T-helper 1 cell treated with Interleukin-12 subunit alpha and Interleukin-12 subunit beta and Interleukin-4 antibody, amounts not matched to agents 30 μg/mL and 1 μg/mL, for 36 hours (primary cell): ENCODE results near the gene LRRK2.

Source experiments
- H3K27ac Mint-ChIP-seq: one replicate; pipeline ENCODE4 v1.8.0; 2021; ENCODE audit warnings: mild to moderate bottlenecking, mixed read lengths
- H3K27me3 Mint-ChIP-seq: one replicate; pipeline ENCODE4 v1.8.0; 2021; ENCODE audit warnings: low read depth, mixed read lengths
- H3K36me3 Mint-ChIP-seq: one replicate; pipeline ENCODE4 v1.8.0; 2021; ENCODE audit warnings: low read depth, mixed read lengths
- H3K4me1 Mint-ChIP-seq: one replicate; pipeline ENCODE4 v1.8.0; 2021; ENCODE audit warnings: low read depth, mixed read lengths
- H3K4me3 Mint-ChIP-seq: one replicate; pipeline ENCODE4 v1.8.0; 2021; ENCODE audit warnings: mild to moderate bottlenecking, moderate library complexity, mixed read lengths
- H3K9me3 Mint-ChIP-seq: one replicate; pipeline ENCODE4 v1.8.0; 2021; ENCODE audit warnings: mixed read lengths

LRRK2 gene

GRCh38 chr12:40300490-40300889 is 75.7 kb downstream of the LRRK2 start:
- no peak overlapping the region for H3K27ac Mint-ChIP-seq
- H3K9me3 Mint-ChIP-seq: no peaks in the 10 kb centered on the region
- H3K4me3 Mint-ChIP-seq: no peak overlapping the region
- H3K36me3 Mint-ChIP-seq: no peaks in the 10 kb centered on the region
- no peaks in the 10 kb centered on the region for H3K4me1 Mint-ChIP-seq
- H3K27me3 Mint-ChIP-seq: peaks cover 6% of the 10 kb centered on the region

GRCh38 chr12:40309001-40309400 is 84.2 kb downstream of the LRRK2 start:
- no peaks in the 10 kb centered on the region for H3K36me3 Mint-ChIP-seq
- H3K4me3 Mint-ChIP-seq: no peak overlapping the region
- no peak overlapping the region for H3K27ac Mint-ChIP-seq
- H3K9me3 Mint-ChIP-seq: no peaks in the 10 kb centered on the region
- H3K4me1 Mint-ChIP-seq: no peaks in the 10 kb centered on the region
- no peaks in the 10 kb centered on the region for H3K27me3 Mint-ChIP-seq

GRCh38 chr12:40310211-40310610 is 85.4 kb downstream of the LRRK2 start:
- Mint-ChIP-seq H3K9me3 (no peaks in the 10 kb centered on the region), H3K36me3 (no peaks in the 10 kb centered on the region), H3K27me3 (no peaks in the 10 kb centered on the region), H3K27ac (no peak overlapping the region), H3K4me1 (no peaks in the 10 kb centered on the region), H3K4me3 (no peak overlapping the region)

- Mint-ChIP-seq H3K9me3 (no peaks in the 10 kb centered on the region), H3K4me1 (no peaks in the 10 kb centered on the region), H3K4me3 (no peak overlapping the region), H3K27ac (no peak overlapping the region), H3K27me3 (no peaks in the 10 kb centered on the region), H3K36me3 (no peaks in the 10 kb centered on the region)
Observed at GRCh38 chr12:40312196-40312595, 87.4 kb downstream of the LRRK2 start.

GRCh38 chr12:40312982-40313576 is 88.3 kb downstream of the LRRK2 start:
- no peaks in the 10 kb centered on the region for H3K27me3 Mint-ChIP-seq
- no peaks in the 10 kb centered on the region for H3K36me3 Mint-ChIP-seq
- no peaks in the 10 kb centered on the region for H3K4me1 Mint-ChIP-seq
- no peak overlapping the region for H3K27ac Mint-ChIP-seq
- no peaks in the 10 kb centered on the region for H3K9me3 Mint-ChIP-seq
- no peak overlapping the region for H3K4me3 Mint-ChIP-seq

GRCh38 chr12:40313928-40314327 is 89.1 kb downstream of the LRRK2 start:
- Mint-ChIP-seq H3K9me3 (no peaks in the 10 kb centered on the region), H3K4me3 (no peak overlapping the region), H3K4me1 (no peaks in the 10 kb centered on the region), H3K36me3 (no peaks in the 10 kb centered on the region), H3K27me3 (no peaks in the 10 kb centered on the region), H3K27ac (no peak overlapping the region)

GRCh38 chr12:40314927-40315326 is 90.1 kb downstream of the LRRK2 start:
- H3K27ac Mint-ChIP-seq: no peak overlapping the region
- H3K27me3 Mint-ChIP-seq: no peaks in the 10 kb centered on the region
- H3K9me3 Mint-ChIP-seq: no peaks in the 10 kb centered on the region
- H3K36me3 Mint-ChIP-seq: no peaks in the 10 kb centered on the region
- H3K4me1 Mint-ChIP-seq: no peaks in the 10 kb centered on the region
- no peak overlapping the region for H3K4me3 Mint-ChIP-seq

GRCh38 chr12:40315375-40315774 is 90.6 kb downstream of the LRRK2 start:
- H3K27me3 Mint-ChIP-seq: no peaks in the 10 kb centered on the region
- H3K4me1 Mint-ChIP-seq: no peaks in the 10 kb centered on the region
- no peak overlapping the region for H3K4me3 Mint-ChIP-seq
- no peak overlapping the region for H3K27ac Mint-ChIP-seq
- H3K9me3 Mint-ChIP-seq: no peaks in the 10 kb centered on the region
- H3K36me3 Mint-ChIP-seq: no peaks in the 10 kb centered on the region

GRCh38 chr12:40324261-40324660 is 99.5 kb downstream of the LRRK2 start:
- Mint-ChIP-seq H3K4me3 (no peak overlapping the region), H3K27ac (no peak overlapping the region), H3K36me3 (no peaks in the 10 kb centered on the region), H3K9me3 (no peaks in the 10 kb centered on the region), H3K4me1 (no peaks in the 10 kb centered on the region), H3K27me3 (no peaks in the 10 kb centered on the region)

GRCh38 chr12:40325349-40325960 is 100.7 kb downstream of the LRRK2 start:
- Mint-ChIP-seq H3K27me3 (no peaks in the 10 kb centered on the region), H3K4me1 (no peaks in the 10 kb centered on the region), H3K36me3 (no peaks in the 10 kb centered on the region), H3K4me3 (no peak overlapping the region), H3K9me3 (no peaks in the 10 kb centered on the region), H3K27ac (no peak overlapping the region)

GRCh38 chr12:40327535-40327934 is 102.7 kb downstream of the LRRK2 start:
- H3K27ac Mint-ChIP-seq: no peak overlapping the region
- no peaks in the 10 kb centered on the region for H3K9me3 Mint-ChIP-seq
- no peaks in the 10 kb centered on the region for H3K36me3 Mint-ChIP-seq
- no peaks in the 10 kb centered on the region for H3K4me1 Mint-ChIP-seq
- H3K27me3 Mint-ChIP-seq: no peaks in the 10 kb centered on the region
- no peak overlapping the region for H3K4me3 Mint-ChIP-seq

- no peak overlapping the region for H3K27ac Mint-ChIP-seq
- no peaks in the 10 kb centered on the region for H3K27me3 Mint-ChIP-seq
- no peaks in the 10 kb centered on the region for H3K4me1 Mint-ChIP-seq
- no peaks in the 10 kb centered on the region for H3K9me3 Mint-ChIP-seq
- H3K36me3 Mint-ChIP-seq: no peaks in the 10 kb centered on the region
- H3K4me3 Mint-ChIP-seq: no peak overlapping the region
Observed at GRCh38 chr12:40330180-40330579, 105.4 kb downstream of the LRRK2 start.

- Mint-ChIP-seq H3K4me3 (no peak overlapping the region), H3K36me3 (no peaks in the 10 kb centered on the region), H3K27ac (no peak overlapping the region), H3K9me3 (no peaks in the 10 kb centered on the region), H3K27me3 (no peaks in the 10 kb centered on the region), H3K4me1 (no peaks in the 10 kb centered on the region)
Observed at GRCh38 chr12:40331886-40332285, 107.1 kb downstream of the LRRK2 start.

GRCh38 chr12:40335991-40336390 is 111.2 kb downstream of the LRRK2 start:
- H3K9me3 Mint-ChIP-seq: no peaks in the 10 kb centered on the region
- no peaks in the 10 kb centered on the region for H3K36me3 Mint-ChIP-seq

GRCh38 chr12:40336573-40337199 is 111.9 kb downstream of the LRRK2 start:
- Mint-ChIP-seq H3K9me3 (no peaks in the 10 kb centered on the region), H3K4me3 (no peak overlapping the region), H3K27me3 (no peaks in the 10 kb centered on the region), H3K36me3 (no peaks in the 10 kb centered on the region), H3K27ac (no peak overlapping the region), H3K4me1 (no peaks in the 10 kb centered on the region)

More at GRCh38 chr12:40335991-40336390, 111.2 kb downstream of the LRRK2 start:
- Mint-ChIP-seq H3K27me3 (no peaks in the 10 kb centered on the region), H3K4me1 (no peaks in the 10 kb centered on the region), H3K4me3 (no peak overlapping the region), H3K27ac (no peak overlapping the region)
